ENCODE results near the gene FBXO24.

FBXO24 gene

GRCh38 chr7:100573691-100574361 lies 12.3 kb upstream of the FBXO24 start, which contains the start of gene SAP25:
SAP25 (minus strand) TSS chr7:100573900; CDS start chr7:100573742, 158 bp downstream.
- Histone ChIP-seq H3K4me1 (ENCODE audit: control insufficient read depth in 1 of 2, insufficient read depth in 2 of 2, low read length in 2 of 2) (peaks cover 19 to 25% of the 10 kb centered on the region in 2 donors), H3K27ac (ENCODE audit: low read depth, low read length) (no peak within 1 kb of the TSS), H3K36me3 (ENCODE audit: control insufficient read depth in 1 of 2, insufficient read depth in 2 of 2, low read length in 2 of 2) (peaks cover 21 to 39% of the 10 kb centered on the region in 2 donors), H3K4me3 (ENCODE audit: low read depth in 1 of 2, low read length in 2 of 2) (no peak within 1 kb of the TSS), H3K9ac (ENCODE audit: low read depth in 1 of 2, low read length in 2 of 2) (no peak within 1 kb of the TSS), H3K27me3 (ENCODE audit: control insufficient read depth in 1 of 2, insufficient read depth in 2 of 2, low read length in 2 of 2) (no peaks in the 10 kb centered on the region), H3K9me3 (ENCODE audit: control insufficient read depth in 1 of 2, low read length in 2 of 2) (no peaks in the 10 kb centered on the region)

- no peak overlapping the region for H3K4me3 ChIP-seq (ENCODE audit: low read depth in 1 of 2, low read length in 2 of 2)
- peaks cover 12 to 18% of the 10 kb centered on the region in 2 donors for H3K4me1 ChIP-seq (ENCODE audit: control insufficient read depth in 1 of 2, insufficient read depth in 2 of 2, low read length in 2 of 2)
- no peaks in the 10 kb centered on the region for H3K9me3 ChIP-seq (ENCODE audit: control insufficient read depth in 1 of 2, low read length in 2 of 2)
- peaks cover 25 to 44% of the 10 kb centered on the region in 2 donors for H3K36me3 ChIP-seq (ENCODE audit: control insufficient read depth in 1 of 2, insufficient read depth in 2 of 2, low read length in 2 of 2)
- no peak overlapping the region for H3K27ac ChIP-seq (ENCODE audit: low read depth, low read length)
- no peaks in the 10 kb centered on the region for H3K27me3 ChIP-seq (ENCODE audit: control insufficient read depth in 1 of 2, insufficient read depth in 2 of 2, low read length in 2 of 2)
- H3K9ac ChIP-seq (ENCODE audit: low read depth in 1 of 2, low read length in 2 of 2), result no peak overlapping the region
Observed at GRCh38 chr7:100574362-100575205, 11.5 kb upstream of the FBXO24 start.

- H3K9me3 ChIP-seq (ENCODE audit: control insufficient read depth in 1 of 2, low read length in 2 of 2), result no peaks in the 10 kb centered on the region
- H3K27ac ChIP-seq (ENCODE audit: low read depth, low read length), result no peak overlapping the region
- no peak overlapping the region for H3K9ac ChIP-seq (ENCODE audit: low read depth in 1 of 2, low read length in 2 of 2)
- H3K36me3 ChIP-seq (ENCODE audit: control insufficient read depth in 1 of 2, insufficient read depth in 2 of 2, low read length in 2 of 2), result peaks cover 31 to 51% of the 10 kb centered on the region in 2 donors
- no peaks in the 10 kb centered on the region for H3K27me3 ChIP-seq (ENCODE audit: control insufficient read depth in 1 of 2, insufficient read depth in 2 of 2, low read length in 2 of 2)
- H3K4me1 ChIP-seq (ENCODE audit: control insufficient read depth in 1 of 2, insufficient read depth in 2 of 2, low read length in 2 of 2), result peaks cover 8 to 11% of the 10 kb centered on the region in 2 donors
- no peak overlapping the region for H3K4me3 ChIP-seq (ENCODE audit: low read depth in 1 of 2, low read length in 2 of 2)
Observed at GRCh38 chr7:100575206-100575631, 10.9 kb upstream of the FBXO24 start.

- peaks cover 36 to 57% of the 10 kb centered on the region in 2 donors for H3K36me3 ChIP-seq (ENCODE audit: control insufficient read depth in 1 of 2, insufficient read depth in 2 of 2, low read length in 2 of 2)
- H3K9me3 ChIP-seq (ENCODE audit: control insufficient read depth in 1 of 2, low read length in 2 of 2), result no peaks in the 10 kb centered on the region
- no peak overlapping the region for H3K27ac ChIP-seq (ENCODE audit: low read depth, low read length)
- H3K9ac ChIP-seq (ENCODE audit: low read depth in 1 of 2, low read length in 2 of 2), result no peak overlapping the region
- H3K4me3 ChIP-seq (ENCODE audit: low read depth in 1 of 2, low read length in 2 of 2), result no peak overlapping the region
- H3K27me3 ChIP-seq (ENCODE audit: control insufficient read depth in 1 of 2, insufficient read depth in 2 of 2, low read length in 2 of 2), result no peaks in the 10 kb centered on the region
- H3K4me1 ChIP-seq (ENCODE audit: control insufficient read depth in 1 of 2, insufficient read depth in 2 of 2, low read length in 2 of 2), result peaks cover 6% of the 10 kb centered on the region in 2 donors
Observed at GRCh38 chr7:100575746-100576383, 10.3 kb upstream of the FBXO24 start.

- no peak overlapping the region for H3K9ac ChIP-seq (ENCODE audit: low read depth in 1 of 2, low read length in 2 of 2)
- no peak overlapping the region for H3K27ac ChIP-seq (ENCODE audit: low read depth, low read length)
- no peaks in the 10 kb centered on the region for H3K9me3 ChIP-seq (ENCODE audit: control insufficient read depth in 1 of 2, low read length in 2 of 2)
- H3K4me3 ChIP-seq (ENCODE audit: low read depth in 1 of 2, low read length in 2 of 2), result no peak overlapping the region
- no peaks in the 10 kb centered on the region for H3K4me1 ChIP-seq (ENCODE audit: control insufficient read depth in 1 of 2, insufficient read depth in 2 of 2, low read length in 2 of 2)
- H3K27me3 ChIP-seq (ENCODE audit: control insufficient read depth in 1 of 2, insufficient read depth in 2 of 2, low read length in 2 of 2), result no peaks in the 10 kb centered on the region
- H3K36me3 ChIP-seq (ENCODE audit: control insufficient read depth in 1 of 2, insufficient read depth in 2 of 2, low read length in 2 of 2), result peaks cover 42 to 63% of the 10 kb centered on the region in 2 donors
Observed at GRCh38 chr7:100576384-100576993, 9.6 kb upstream of the FBXO24 start.

- no peaks in the 10 kb centered on the region for H3K9me3 ChIP-seq (ENCODE audit: control insufficient read depth in 1 of 2, low read length in 2 of 2)
- H3K27ac ChIP-seq (ENCODE audit: low read depth, low read length), result no peak overlapping the region
- no peaks in the 10 kb centered on the region for H3K27me3 ChIP-seq (ENCODE audit: control insufficient read depth in 1 of 2, insufficient read depth in 2 of 2, low read length in 2 of 2)
- no peaks in the 10 kb centered on the region for H3K4me1 ChIP-seq (ENCODE audit: control insufficient read depth in 1 of 2, insufficient read depth in 2 of 2, low read length in 2 of 2)
- H3K36me3 ChIP-seq (ENCODE audit: control insufficient read depth in 1 of 2, insufficient read depth in 2 of 2, low read length in 2 of 2), result peaks cover 48 to 69% of the 10 kb centered on the region in 2 donors
- no peak overlapping the region for H3K9ac ChIP-seq (ENCODE audit: low read depth in 1 of 2, low read length in 2 of 2)
- no peak overlapping the region for H3K4me3 ChIP-seq (ENCODE audit: low read depth in 1 of 2, low read length in 2 of 2)
Observed at GRCh38 chr7:100577103-100577502, 9.0 kb upstream of the FBXO24 start.

- peaks cover 50 to 73% of the 10 kb centered on the region in 2 donors for H3K36me3 ChIP-seq (ENCODE audit: control insufficient read depth in 1 of 2, insufficient read depth in 2 of 2, low read length in 2 of 2)
- no peak overlapping the region for H3K9ac ChIP-seq (ENCODE audit: low read depth in 1 of 2, low read length in 2 of 2)
- H3K4me1 ChIP-seq (ENCODE audit: control insufficient read depth in 1 of 2, insufficient read depth in 2 of 2, low read length in 2 of 2), result peaks cover 2 to 3% of the 10 kb centered on the region in 2 donors
- H3K27ac ChIP-seq (ENCODE audit: low read depth, low read length), result no peak overlapping the region
- H3K4me3 ChIP-seq (ENCODE audit: low read depth in 1 of 2, low read length in 2 of 2), result no peak overlapping the region
- no peaks in the 10 kb centered on the region for H3K27me3 ChIP-seq (ENCODE audit: control insufficient read depth in 1 of 2, insufficient read depth in 2 of 2, low read length in 2 of 2)
- no peaks in the 10 kb centered on the region for H3K9me3 ChIP-seq (ENCODE audit: control insufficient read depth in 1 of 2, low read length in 2 of 2)
Observed at GRCh38 chr7:100577507-100577906, 8.6 kb upstream of the FBXO24 start.

- Histone ChIP-seq H3K4me1 (ENCODE audit: control insufficient read depth in 1 of 2, insufficient read depth in 2 of 2, low read length in 2 of 2) (peaks cover 12 to 13% of the 10 kb centered on the region in 2 donors), H3K9ac (ENCODE audit: low read depth in 1 of 2, low read length in 2 of 2) (no peak overlapping the region), H3K9me3 (ENCODE audit: control insufficient read depth in 1 of 2, low read length in 2 of 2) (no peaks in the 10 kb centered on the region), H3K27me3 (ENCODE audit: control insufficient read depth in 1 of 2, insufficient read depth in 2 of 2, low read length in 2 of 2) (no peaks in the 10 kb centered on the region), H3K4me3 (ENCODE audit: low read depth in 1 of 2, low read length in 2 of 2) (no peak overlapping the region), H3K27ac (ENCODE audit: low read depth, low read length) (no peak overlapping the region), H3K36me3 (ENCODE audit: control insufficient read depth in 1 of 2, insufficient read depth in 2 of 2, low read length in 2 of 2) (peaks cover 50 to 74% of the 10 kb centered on the region in 2 donors)
Observed at GRCh38 chr7:100578246-100579183, 7.6 kb upstream of the FBXO24 start.
